DMS 273 treated with DMSO at 0.1 percent for 48 hours (cell line): Measurements from ENCODE around the gene MSI2.
A peak's percentile ranks its signal among the peaks of the same experiment; 100 is the strongest.
"Not testable (repeated sequence)": the region's sequence is repeated elsewhere in the genome, so short reads cannot be mapped to it uniquely, and the experiment has no call there.

Experiments used
- DNase-seq: peaks from one replicate; lab custom pipeline; 2025; lab: John Stamatoyannopoulos, UW

The MSI2 gene

GRCh38 chr17:57292091-57292490 is 35.8 kb downstream of the MSI2 start:
- DNase-seq = no peak

- no peak for DNase-seq
These were observed 36.8 kb downstream of the MSI2 start for GRCh38 chr17:57293077-57293476.

- DNase-seq = no peak
These were observed 37.8 kb downstream of the MSI2 start for GRCh38 chr17:57294101-57294500.

GRCh38 chr17:57294629-57295501 is 38.5 kb downstream of the MSI2 start:
- peak; percentile 77 for DNase-seq

- DNase-seq = peak; percentile 41
These were observed 39.3 kb downstream of the MSI2 start for GRCh38 chr17:57295526-57296023.

- DNase-seq = peak; percentile 32
These were observed 39.9 kb downstream of the MSI2 start for GRCh38 chr17:57296231-57296630.

- DNase-seq = no peak
These were observed 42.9 kb downstream of the MSI2 start for GRCh38 chr17:57299176-57299575.

- not testable (repeated sequence) for DNase-seq
These were observed 44.3 kb downstream of the MSI2 start for GRCh38 chr17:57300592-57300991.

GRCh38 chr17:57302690-57303465 is 46.6 kb downstream of the MSI2 start:
- DNase-seq = no peak

GRCh38 chr17:57305144-57305728 is 48.9 kb downstream of the MSI2 start:
- no peak for DNase-seq

- no peak for DNase-seq
These were observed 49.7 kb downstream of the MSI2 start for GRCh38 chr17:57305908-57306504.

- DNase-seq = no peak
These were observed 52.3 kb downstream of the MSI2 start for GRCh38 chr17:57308543-57309186.

- DNase-seq = no peak
These were observed 53.2 kb downstream of the MSI2 start for GRCh38 chr17:57309479-57309878.

GRCh38 chr17:57311281-57312216 is 55.2 kb downstream of the MSI2 start:
- no peak for DNase-seq

- no peak for DNase-seq
These were observed 55.9 kb downstream of the MSI2 start for GRCh38 chr17:57312242-57312641.

GRCh38 chr17:57313097-57313835 is 56.9 kb downstream of the MSI2 start:
- DNase-seq = no peak

- no peak for DNase-seq
These were observed 59.0 kb downstream of the MSI2 start for GRCh38 chr17:57315061-57316015.

- DNase-seq = no peak
These were observed 60.0 kb downstream of the MSI2 start for GRCh38 chr17:57316361-57316760.

- DNase-seq = no peak
These were observed 60.8 kb downstream of the MSI2 start for GRCh38 chr17:57317079-57317478.
